OCI-LY3 (cell line): Measurements from ENCODE around the gene PC.

ENCODE experiments used
- CTCF ChIP-seq: fragments of 200-600, 300-600 bp; sonication (generic); IDR thresholded peaks from 2 replicates; pipeline ENCODE4 v1.5.1; 2014; ENCODE audit warnings: antibody characterized with exemption, low read length, low read depth
- EZH2phosphoT487 ChIP-seq: fragments of 200-600 bp; shearing (Covaris generic); IDR thresholded peaks from 2 replicates; pipeline ENCODE4 v1.6.1; 2018; ENCODE audit warnings: antibody characterized with exemption, mixed run types, low read depth

GRCh38 chr11:66912911-66913310 lies 45.3 kb downstream of the PC start:
- TF ChIP-seq CTCF (no peak), EZH2phosphoT487 (no peak)
